Measurements from ENCODE around the gene NIPSNAP3A.
A peak's percentile ranks its signal among the peaks of the same experiment; 100 is the strongest.

The NIPSNAP3A gene

DNA sequence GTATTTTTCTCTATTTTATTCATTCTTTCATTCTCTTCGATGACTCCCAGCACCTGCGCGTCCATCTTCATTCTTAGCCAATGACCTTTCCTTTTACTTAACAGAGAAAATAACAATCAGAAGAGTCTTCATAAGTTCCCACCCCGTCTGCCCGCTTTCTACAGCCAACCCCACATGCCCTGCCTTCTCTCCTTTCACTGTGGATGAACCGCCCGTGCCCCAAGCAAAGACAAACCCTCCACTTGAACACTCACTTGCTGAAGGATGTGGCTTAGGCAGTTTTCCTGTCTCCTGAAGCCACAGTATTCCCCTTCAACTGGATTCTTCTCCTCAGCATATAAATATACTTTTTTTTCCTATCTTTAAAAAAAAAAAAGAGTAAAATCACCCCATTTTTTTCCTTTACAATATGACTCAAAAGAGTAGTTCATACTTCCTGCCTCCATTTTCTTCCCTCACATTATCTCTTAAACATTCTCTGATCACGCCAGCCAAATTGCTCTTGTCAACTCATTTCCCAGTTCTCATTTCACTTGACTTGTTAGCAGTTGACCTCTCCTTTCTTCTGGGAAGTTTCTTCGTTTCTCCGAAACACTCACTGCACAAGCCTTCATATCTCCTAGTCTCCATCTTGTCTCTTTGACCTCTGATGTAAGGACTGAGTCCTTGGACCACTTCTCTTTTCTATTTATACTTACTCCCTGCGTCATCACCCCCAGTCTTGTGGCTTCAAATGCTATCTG lies 27.5 kb downstream of the NIPSNAP3A start:
- no peak for DNase-seq

DNA sequence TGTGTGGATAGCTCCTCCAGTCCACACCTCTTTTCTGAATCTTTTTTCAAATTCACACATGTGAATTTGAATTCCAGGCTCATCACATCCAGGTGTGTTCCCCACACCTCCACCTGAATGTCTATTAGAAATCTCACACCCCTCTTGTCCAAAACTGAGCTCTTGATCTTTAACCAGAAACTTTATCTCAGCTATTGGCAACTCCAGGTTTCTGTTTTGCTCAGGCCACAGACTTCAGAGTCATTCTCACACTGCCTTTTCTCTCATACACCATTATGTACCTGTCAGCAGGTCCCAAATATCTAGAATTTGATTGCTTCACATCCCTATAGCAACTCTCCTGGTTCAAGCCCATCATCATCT lies 28.1 kb downstream of the NIPSNAP3A start:
- no peak for DNase-seq

DNA sequence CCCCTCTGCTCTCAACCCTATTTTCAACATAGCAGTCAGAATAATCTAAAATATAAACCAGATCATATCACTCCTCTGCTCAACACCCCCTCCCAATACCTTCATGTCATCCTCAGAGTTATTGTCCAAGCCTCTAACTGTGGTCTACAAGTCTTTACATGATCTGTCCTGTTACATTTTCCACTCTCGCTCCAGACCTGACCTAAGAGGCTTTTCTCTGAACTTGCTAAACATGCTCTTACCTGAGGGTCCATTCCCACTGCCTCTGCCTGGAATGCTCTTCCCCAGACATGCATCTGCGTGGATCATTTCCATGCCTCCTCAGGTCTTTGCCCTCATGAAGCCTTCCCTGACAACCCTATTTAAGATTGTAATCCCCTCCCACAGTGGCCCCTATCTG lies 28.5 kb downstream of the NIPSNAP3A start:
- DNase-seq = no peak

- DNase-seq = no peak
These were observed 29.3 kb downstream of the NIPSNAP3A start for GRCh38 chr9:104776797-104777196.

DNA sequence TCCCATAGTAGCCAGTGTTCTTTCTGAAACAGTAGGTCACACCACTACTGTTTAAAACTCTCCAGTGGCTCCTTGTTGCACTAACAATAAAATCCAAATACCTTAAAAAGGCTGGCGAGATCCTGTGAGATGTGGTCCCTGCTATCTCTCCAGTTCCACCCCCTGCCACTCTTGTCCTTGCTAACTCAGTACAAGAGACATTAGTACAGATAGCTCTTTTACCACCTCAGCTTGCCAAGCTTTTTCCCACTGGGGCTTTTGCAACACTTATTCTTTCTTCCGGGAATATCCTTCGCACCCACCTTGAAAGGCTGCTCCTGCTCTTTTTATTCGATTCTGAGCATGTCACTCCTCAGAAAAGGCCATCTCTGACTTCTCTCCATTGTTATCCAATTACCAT lies 31.3 kb downstream of the NIPSNAP3A start:
- DNase-seq = no peak

- DNase-seq = no peak
These were observed 31.9 kb downstream of the NIPSNAP3A start for GRCh38 chr9:104779334-104779733.

DNA sequence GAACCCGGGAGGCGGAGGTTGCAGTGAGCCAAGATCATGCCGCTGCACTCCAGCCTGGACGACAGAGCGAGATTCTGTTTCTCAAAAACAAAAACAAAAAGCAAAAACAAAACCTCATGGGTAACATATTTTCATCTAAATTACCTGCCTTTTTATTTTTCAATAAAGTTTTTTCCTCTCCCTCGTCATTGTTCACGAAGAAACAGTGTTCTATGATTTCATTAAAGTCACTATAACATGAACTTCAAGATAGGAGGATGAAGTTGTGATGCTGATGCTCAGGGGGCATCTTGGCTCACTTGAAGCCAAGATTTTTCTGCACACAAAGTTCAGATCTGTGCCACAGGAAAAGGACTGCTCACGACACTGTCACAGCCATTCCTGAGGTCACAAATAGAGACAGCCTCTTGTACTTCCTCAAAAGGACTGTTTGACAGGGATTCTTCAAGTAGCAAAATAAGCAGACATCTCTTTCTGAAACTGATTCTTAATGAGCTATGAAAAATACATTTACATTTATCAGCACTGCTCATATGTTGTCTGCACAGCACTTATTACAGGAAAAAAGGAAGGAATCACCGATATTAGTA lies 32.6 kb downstream of the NIPSNAP3A start:
- no peak for DNase-seq

DNA sequence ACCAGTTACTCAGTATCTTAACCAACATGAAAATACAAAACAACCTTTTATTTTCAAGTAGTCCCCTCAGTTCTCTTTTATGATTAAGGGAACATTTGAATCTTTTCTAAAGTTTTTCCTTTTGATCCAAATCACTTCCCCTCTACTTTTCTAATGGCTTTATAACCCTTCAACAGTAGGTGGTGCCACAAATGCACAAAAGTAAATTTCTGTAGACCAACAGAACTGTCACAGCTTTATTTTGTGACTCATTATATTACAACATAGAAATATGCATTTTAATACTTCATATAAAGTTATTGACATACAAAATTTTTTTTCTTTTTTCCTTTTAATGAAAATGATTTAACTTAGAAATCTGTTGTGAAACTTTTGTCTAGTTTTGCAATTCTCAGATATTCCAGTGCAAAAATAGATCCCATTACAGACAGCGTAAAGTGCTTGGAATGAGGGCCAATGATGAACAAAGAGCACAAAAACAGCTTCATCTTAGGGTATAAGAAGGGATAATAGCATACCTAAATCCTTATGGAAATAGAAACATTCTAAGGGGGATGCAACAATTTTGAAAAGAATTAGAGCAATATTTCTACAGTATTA lies 33.4 kb downstream of the NIPSNAP3A start:
- DNase-seq = peak in 1 of 2 experiments; percentile 48

DNA sequence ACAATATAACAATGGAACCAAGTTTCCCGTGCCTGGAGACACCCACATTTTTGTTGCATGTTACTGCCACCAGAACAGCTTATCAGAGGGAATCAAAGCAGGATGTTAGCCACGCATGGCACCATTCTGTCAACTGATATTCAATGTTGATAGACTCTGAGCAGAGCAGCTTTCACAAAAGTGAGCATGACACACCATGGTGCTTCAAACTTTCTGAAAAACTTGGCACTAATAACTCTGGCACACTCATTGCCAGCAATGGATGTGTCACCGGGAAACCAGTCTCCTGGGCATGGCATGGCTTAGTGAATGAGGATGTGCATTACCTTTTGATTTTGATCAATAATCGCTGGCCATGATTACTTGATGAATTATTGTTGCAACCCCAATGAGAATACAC lies 36.1 kb downstream of the NIPSNAP3A start:
- no peak for DNase-seq

GRCh38 chr9:104784098-104784497 lies 36.6 kb downstream of the NIPSNAP3A start:
- DNase-seq = no peak

- DNase-seq = no peak
These were observed 38.8 kb downstream of the NIPSNAP3A start for GRCh38 chr9:104786293-104786692.

- DNase-seq = no peak
These were observed 40.0 kb downstream of the NIPSNAP3A start for GRCh38 chr9:104787306-104788015.

DNA sequence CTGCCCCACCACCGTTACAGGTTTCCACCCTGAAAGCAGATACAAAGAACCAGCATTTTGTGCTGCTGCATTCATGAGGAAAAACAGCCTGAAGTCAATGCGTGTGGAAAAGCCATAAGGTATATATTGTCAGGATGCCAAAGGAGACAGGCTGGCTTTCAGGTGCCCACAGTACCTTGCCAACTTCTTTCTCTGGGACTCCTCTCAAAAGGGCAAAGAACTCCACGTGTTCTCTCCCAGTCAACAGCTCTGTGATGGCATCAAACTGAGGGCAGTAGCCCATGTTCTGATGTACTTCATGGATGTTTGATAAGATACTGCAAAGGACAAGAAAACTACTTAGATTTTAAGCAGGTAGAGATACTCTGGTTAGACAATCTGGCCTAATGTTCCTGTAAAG lies 40.8 kb downstream of the NIPSNAP3A start:
- no peak for DNase-seq

- no peak for DNase-seq
These were observed 46.6 kb downstream of the NIPSNAP3A start for GRCh38 chr9:104794070-104794469.

DNA sequence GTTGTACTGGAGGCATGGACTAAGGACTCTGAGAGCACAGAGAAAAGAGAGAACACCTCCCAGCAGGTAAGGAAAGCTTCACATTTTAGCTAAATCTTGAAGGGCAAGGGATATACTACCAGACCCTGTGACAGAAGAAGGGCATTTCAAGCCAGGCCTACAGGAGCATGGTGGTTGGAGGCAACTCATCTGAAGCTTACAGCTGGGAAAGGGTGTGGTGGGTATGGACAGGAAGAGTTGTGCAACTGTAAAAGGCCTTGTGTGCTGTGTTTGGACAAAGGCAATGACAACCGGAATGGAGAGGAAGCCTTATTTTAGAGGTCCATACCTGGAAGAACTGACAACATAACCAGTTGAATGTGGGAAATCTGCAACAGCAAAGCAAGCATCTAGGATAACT lies 47.6 kb downstream of the NIPSNAP3A start:
- DNase-seq = no peak

GRCh38 chr9:104795857-104796256 lies 48.4 kb downstream of the NIPSNAP3A start:
- DNase-seq = no peak

GRCh38 chr9:104798209-104798995 lies 50.9 kb downstream of the NIPSNAP3A start:
- DNase-seq = no peak

- DNase-seq = no peak
These were observed 52.7 kb downstream of the NIPSNAP3A start for GRCh38 chr9:104800068-104800785.

DNA sequence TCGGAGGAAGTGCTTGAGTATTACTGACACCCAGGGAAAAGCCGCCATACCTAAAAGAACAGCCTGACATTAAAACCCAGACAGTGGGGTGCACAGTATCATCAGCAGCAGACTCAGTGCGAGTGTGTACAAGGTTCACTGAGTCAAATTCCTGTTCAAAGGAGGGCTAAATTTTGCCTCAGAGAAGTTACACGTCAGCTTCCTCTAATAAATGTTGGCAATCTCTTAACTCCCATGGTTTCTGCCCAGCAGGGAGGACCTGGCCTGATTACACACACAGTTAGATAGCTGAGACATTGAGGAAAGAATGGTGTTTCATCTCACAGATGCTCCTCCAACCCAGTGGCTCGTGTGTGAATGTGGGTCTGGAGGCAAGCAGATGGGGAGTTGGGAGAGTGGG lies 54.6 kb downstream of the NIPSNAP3A start:
- DNase-seq = no peak

DNA sequence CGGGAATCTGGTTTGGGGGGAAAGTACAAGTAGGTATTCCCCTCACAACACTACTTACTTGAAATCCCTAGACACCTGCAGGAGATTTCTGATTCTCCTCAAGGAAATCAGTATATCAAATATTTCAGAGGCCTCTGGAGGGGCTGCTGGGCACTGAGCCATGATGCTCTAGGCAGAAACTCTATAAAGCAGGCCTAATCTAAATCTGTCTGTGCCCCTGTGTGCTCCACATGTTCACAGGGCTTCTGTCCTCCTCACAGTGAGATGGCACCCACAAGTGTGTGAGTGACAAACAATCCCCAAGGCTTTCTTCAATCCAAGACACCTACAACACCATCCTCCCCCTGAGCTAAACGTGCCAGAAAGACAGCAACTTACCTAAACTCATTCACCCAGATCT lies 55.4 kb downstream of the NIPSNAP3A start:
- DNase-seq = peak in 1 of 2 experiments; percentile 8

DNA sequence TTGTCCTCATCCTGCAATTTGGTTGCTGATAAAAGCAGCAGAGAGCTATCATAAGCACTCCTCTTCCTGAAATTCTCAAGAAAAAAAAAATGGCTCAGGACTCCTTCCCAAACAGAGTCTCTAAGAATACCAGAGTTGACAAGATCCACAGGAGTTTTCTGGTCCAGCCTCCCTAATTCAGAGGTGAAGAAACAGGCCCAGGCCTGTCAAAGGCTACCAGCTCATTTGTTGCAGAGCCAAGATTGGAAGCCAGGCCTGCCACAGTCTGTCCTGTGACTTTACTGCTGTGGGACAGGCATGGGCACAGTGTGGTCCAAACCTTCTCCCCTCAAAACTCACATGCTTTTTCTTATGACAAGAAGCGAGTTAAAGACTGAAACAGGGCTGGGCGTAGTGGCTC lies 58.0 kb downstream of the NIPSNAP3A start:
- DNase-seq = no peak

DNA sequence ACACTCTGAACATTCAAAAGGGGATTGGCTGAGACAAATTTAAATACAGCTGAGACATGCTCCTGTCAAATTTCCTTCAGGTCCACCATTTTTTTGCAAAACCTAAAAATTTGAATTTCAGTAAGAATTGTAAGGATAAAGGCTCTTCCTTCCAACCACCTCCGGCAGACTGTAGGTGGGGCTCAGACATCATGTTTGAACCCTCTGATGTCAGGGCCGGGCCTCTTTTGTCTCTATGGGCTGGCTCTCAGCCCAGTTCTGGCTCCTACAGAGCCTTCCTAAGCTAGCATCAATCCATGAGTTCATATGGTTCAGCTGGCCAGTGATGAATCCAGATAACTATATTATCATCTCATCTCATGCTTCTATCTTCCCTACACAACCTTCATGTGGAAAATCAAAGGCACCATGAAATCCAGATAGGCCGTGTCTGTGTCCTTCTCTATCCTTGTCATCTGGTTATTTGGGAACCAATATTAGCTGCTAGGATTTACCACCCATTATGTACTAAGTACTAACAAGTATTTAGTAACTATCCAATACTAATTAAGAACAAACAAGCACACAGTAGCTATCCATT lies 60.6 kb downstream of the NIPSNAP3A start:
- peak; percentile 13 to 42 for DNase-seq

All from NCI-H524 (cell line).